Activated CD4-positive, alpha-beta T cell treated with anti-CD3 and anti-CD28 coated beads for 48 hours (primary cell): ENCODE data around the gene OR6X1.

Experiments
- DNase-seq: peaks from one replicate; pipeline ENCODE4 v3.0.0-alpha.2; 2020

OR6X1 gene

DNA sequence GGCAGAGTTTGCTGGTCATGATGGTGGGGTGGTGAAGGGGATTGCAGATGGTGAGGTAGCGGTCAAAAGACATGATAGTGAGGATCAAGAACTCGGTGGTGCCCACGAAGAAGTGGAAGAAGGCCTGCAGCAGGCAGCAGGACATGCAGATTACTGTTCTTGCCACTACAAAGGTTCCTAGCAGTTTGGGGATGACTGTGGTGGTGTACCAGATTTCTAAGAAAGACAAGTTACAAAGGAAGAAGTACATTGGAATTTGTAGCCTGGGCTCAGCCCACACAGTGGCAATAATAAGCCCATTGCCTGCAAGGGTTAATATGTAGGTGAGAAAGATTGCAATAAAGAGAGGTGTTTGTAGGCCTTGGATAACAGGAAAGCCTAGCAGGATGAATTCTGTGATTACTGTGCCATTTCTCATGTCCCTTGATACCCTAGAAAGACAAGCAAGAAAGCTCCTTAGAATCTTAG, at the start of gene OR6X1:
Gene OR6X1 (minus strand): TSS at position 418 of the 468 bp plus-strand sequence. CDS start 0 bp downstream, at position 418.
- no peak for DNase-seq

GRCh38 chr11:123801765-123802164, 47.4 kb upstream of the OR6X1 start:
- DNase-seq = no peak

GRCh38 chr11:123800036-123800435, 45.7 kb upstream of the OR6X1 start:
- no peak for DNase-seq

GRCh38 chr11:123799438-123799837, 45.1 kb upstream of the OR6X1 start:
- DNase-seq = no peak

DNA sequence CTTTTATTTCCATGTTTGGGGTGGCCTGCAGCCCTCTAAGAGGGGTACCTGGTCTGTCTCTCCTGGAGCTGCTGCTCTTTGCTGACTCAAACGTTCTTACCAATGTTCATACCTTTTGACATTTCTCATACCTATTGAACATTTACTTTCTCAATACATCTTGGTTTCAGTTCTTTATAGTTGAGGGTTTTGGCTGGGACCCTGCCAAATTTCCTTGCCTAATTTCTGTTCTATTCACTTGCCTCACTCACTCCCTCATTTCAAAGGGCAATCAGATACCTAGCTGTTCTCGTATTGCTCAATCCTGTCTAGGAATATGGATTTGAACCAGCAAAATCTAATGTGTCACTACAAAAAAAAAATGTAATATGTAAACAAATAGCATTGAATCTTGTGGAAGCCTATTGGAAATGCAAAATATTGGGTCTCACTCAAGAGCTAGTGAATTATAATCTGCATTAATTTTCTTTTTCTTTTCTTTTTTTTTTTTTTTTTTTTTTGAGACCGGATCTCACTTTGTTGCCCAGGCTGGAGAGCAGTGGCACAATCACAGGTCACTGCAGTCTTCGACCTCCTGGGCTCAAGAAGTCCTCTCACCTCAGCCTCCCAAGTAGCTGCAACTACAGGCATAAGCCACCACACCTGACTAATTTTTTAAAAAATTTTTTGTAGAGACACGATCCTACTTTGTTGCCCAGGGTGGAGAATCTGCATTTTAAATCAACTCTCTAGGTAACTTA, 44.4 kb upstream of the OR6X1 start:
- no peak for DNase-seq

GRCh38 chr11:123798079-123798478, 43.8 kb upstream of the OR6X1 start:
- no peak for DNase-seq

- no peak for DNase-seq
Measured at GRCh38 chr11:123797541-123797940, 43.2 kb upstream of the OR6X1 start.

- DNase-seq = no peak
Measured at GRCh38 chr11:123797114-123797513, 42.8 kb upstream of the OR6X1 start.

GRCh38 chr11:123796226-123796625, 41.9 kb upstream of the OR6X1 start:
- no peak for DNase-seq

DNA sequence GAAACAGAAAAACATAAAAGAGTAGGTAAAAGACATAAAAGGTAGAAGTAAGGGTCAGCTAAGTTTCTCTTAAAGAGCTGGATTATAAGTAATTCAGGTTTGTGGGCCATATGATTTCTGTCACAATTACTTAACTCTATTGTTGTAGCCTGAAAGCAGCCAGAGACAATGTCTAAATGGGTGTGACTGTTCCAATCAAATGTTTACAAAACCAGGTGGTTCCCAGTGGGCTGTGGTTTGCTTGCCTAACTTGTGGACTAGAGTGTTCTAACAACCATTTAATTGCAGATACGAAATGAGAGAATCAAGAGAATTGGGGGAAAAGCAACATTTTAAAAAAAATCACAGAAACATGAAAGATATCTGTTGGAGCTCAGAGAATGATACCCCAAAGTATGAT, 29.2 kb upstream of the OR6X1 start:
- no peak for DNase-seq

- DNase-seq = no peak
Measured at GRCh38 chr11:123778511-123778910, 24.2 kb upstream of the OR6X1 start.

GRCh38 chr11:123775715-123776549, 21.6 kb upstream of the OR6X1 start:
- DNase-seq = no peak

DNA sequence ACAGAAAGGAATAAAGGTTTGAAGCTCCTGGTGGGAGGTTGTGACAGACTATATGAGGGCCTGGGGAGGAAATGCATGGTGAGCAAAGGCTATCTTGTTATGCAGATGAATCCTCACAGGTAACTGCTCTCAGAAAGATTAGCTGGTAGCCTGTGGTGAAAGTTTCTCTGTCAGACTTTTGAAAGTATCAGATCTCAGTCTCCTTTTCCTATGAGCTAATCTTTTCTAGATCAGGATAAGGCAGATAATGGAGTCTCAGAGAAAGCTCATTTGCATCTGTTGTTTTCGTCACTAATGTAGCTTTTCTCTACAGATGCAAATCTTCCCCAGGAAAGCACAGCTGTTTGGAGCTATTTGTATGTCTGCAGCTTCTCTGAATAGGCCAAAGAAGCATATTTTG, 21.0 kb upstream of the OR6X1 start:
- DNase-seq = no peak

GRCh38 chr11:123773959-123774358, 19.6 kb upstream of the OR6X1 start:
- DNase-seq = no peak

DNA sequence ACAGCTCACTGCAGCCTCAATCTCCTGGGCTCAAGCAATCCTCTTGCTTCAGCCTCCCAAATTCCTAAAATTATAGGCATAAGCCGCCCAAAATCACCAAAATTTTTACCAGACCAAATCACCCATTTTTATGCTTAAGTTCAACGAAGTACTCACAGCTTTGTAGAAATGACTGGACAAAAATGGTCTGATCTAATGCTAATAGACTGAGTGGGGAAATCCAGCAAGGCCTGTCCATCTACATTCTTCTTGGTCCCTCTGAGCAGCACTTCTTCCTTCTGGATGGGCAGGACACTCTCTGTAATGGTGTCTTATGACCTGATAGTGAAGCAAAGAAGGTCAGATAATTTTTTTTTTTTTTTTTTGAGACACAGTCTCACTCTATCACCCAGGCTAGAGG, 18.7 kb upstream of the OR6X1 start:
- no peak for DNase-seq

DNA sequence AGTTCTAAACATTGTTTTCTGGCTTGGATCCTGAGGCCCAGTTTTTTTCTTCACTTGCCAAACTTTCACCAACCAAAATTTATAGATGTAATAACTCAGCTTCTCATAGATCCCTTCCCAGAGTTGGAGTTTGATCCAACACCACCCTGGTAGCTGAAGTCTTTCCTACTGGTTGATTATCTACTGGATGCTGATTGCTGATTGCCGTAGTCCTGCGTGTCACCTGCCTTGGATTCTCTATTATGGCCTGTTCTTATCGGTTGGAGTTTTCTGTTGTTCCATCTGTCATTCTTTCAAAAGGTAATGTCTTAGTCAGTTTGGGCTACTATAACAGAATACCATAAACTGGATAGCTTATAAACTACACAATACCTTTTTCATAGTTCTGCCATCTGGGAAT, 17.3 kb upstream of the OR6X1 start:
- DNase-seq = no peak

DNA sequence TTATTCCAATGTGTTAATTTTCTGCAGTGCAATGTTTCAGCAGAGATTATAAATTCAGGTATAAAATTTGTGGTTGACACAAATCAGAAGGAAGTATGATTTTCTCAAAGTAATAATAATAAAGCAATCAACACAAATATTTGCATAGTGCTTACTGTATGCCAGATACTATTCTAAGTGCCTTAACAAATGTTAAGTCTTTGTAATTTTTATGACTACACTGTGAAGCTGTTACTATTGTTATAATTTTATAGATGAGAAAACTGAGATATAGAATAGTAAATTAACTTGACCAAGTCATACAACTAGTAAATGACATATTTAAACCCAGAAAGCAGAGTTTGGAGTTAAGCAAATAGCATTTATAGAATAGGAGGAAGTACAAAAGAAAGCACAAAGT, 16.4 kb upstream of the OR6X1 start:
- no peak for DNase-seq

- DNase-seq = no peak
Measured at GRCh38 chr11:123765601-123766000, 11.3 kb upstream of the OR6X1 start.

DNA sequence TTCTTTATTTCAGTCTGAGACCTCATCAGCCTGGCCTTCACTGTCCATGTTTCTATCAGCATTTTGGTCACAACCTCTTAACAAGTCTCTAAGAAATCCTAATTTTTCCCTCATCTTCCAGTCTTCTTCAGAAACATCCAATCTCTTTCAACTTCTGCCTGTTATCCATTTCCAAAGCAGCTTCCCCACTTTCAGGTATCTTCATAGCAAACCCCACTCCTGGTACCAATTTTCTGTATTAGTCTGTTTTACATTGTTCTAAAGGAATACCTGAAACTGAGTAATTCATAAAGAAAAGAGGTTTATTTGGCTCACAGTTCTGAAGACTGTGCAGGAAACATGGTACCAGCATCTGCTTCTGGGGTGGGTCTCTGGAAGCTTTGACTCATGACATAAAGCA, 8.1 kb upstream of the OR6X1 start:
- DNase-seq = no peak

DNA sequence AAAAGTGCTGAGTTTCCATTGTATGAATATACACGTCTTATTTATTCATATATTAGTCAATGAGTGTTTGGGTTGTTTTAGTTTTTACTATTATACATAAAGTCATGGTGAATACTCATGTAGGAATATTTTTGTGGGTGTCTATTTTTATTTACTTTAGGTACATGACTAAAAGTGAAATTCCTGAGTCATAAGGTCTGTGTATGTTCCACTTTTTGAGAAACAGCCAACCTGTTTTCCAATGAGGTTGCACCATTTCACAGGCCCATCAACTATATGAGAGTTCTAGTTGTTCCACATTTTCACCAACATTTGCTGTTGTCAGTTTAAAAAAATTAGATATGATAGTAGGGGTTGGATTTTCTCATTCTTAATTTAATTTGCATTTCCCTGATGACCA, 6.6 kb upstream of the OR6X1 start:
- DNase-seq = no peak

- no peak for DNase-seq
Measured at GRCh38 chr11:123757976-123758375, 3.7 kb upstream of the OR6X1 start.

GRCh38 chr11:123755813-123756212, 1.5 kb upstream of the OR6X1 start:
- DNase-seq = no peak

- no peak for DNase-seq
Measured at GRCh38 chr11:123755344-123755743, 1.0 kb upstream of the OR6X1 start.

DNA sequence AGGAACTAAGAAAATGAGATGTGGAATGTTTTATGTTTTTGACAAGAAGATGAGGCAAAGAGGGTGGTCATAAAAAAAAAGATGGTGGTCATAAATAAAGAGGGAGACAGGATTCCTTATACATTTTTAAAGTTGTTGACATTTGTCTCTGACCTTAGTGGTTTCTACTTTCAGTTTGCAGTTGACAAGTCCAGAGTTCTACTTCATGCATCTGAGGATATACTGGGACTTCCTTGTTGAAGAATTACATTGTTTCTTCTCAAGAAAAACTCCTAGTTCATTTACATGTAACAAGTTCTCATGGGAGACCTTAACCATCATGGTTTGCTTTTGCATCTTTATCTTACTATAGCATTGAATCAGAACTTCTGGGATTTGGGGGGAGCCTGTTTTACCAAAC, 1.2 kb downstream of the OR6X1 start:
- no peak for DNase-seq
